LNCaP clone FGC (cell line): ENCODE results near the gene NAT10.

ENCODE experiments used
- DNase-seq: peaks from one replicate; pipeline ENCODE4 v3.0.0-alpha.2; 2011; ENCODE audit warnings: low read depth
- H3K4me3 ChIP-seq: 2 replicates; pipeline ENCODE4 v1.5.1; 2011; ENCODE audit warnings: mild to moderate bottlenecking, low read depth, low read length, control low read depth
- TF ChIP-seq, protein P1 (sequence below): IDR thresholded peaks from 2 replicates; pipeline ENCODE4 v1.5.1; 2012; ENCODE audit warnings: mild to moderate bottlenecking; ENCODE audit not compliant: control insufficient read depth, insufficient read depth; ENCODE audit errors: extremely low read depth

Gene NAT10

DNA sequence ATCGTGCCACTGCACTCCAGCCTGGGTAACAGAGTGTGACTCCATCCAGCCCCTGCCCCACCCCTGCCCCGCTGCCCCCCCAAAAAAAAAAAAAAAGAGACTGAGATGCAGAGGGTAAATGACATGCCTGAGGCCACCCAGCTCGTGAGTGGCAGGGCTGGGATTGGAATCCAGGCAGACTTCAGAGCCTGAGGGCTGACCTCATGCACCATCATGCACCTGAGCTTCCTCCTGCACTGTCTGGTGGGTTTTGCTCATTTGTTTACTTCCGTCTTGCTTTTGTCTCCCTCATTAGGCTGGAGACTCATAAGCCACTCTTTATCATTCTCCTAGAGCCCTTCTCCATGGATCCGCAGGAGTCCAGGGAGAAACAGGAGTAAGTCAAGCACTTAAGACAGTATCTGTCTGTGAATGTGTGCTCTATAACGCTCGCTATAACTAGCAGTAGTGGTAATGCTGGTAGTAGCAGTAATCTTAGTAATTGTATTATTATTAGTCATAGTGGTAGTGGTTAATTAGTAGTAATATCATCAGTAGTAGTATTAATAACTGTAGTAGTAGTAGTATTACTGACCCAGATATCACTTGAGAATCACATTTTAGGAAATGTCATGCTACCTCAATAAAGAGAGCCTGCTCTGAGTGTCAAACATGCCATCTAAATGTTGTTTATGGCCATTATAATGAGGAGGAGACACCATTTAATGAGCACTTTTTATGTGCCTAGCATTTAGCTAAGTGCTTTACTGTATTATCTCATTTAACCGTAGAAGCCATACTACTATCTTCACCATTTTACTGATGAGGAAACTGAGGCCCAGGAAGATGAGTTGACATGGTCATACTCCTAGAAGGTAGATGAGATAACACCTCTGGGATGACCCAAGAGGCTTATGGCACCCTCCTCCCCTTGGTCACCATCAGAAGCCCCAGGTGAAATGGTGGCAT, 85.0 kb downstream of the NAT10 start:
- no peak overlapping the region for H3K4me3 ChIP-seq

DNA sequence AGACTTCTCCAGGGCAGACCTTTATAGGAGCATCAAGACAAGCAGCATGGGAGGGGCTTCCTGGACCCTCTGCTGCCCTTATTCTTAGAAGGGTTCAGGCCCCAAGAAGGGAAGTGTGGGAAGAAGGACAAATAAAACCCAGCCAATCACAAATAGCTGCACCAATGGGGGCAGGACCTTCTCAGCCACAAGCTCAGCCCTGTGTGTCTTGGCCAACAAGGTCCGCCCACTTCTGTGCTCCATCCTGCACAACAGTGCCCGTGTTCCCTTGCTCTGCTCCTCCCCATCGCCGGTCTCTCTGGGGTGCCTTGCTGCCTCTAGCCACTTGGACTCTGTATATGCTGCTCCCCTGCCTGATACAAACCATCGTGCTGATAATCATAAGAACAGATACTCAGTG, 86.1 kb downstream of the NAT10 start:
- H3K4me3 ChIP-seq = no peak overlapping the region
- TF ChIP-seq, protein P1, sequence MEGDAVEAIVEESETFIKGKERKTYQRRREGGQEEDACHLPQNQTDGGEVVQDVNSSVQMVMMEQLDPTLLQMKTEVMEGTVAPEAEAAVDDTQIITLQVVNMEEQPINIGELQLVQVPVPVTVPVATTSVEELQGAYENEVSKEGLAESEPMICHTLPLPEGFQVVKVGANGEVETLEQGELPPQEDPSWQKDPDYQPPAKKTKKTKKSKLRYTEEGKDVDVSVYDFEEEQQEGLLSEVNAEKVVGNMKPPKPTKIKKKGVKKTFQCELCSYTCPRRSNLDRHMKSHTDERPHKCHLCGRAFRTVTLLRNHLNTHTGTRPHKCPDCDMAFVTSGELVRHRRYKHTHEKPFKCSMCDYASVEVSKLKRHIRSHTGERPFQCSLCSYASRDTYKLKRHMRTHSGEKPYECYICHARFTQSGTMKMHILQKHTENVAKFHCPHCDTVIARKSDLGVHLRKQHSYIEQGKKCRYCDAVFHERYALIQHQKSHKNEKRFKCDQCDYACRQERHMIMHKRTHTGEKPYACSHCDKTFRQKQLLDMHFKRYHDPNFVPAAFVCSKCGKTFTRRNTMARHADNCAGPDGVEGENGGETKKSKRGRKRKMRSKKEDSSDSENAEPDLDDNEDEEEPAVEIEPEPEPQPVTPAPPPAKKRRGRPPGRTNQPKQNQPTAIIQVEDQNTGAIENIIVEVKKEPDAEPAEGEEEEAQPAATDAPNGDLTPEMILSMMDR = no peak
- no peak for DNase-seq

More for the DNA sequence above, 85.0 kb downstream of the NAT10 start:
- TF ChIP-seq, protein P1 = no peak
- no peak for DNase-seq

DNA sequence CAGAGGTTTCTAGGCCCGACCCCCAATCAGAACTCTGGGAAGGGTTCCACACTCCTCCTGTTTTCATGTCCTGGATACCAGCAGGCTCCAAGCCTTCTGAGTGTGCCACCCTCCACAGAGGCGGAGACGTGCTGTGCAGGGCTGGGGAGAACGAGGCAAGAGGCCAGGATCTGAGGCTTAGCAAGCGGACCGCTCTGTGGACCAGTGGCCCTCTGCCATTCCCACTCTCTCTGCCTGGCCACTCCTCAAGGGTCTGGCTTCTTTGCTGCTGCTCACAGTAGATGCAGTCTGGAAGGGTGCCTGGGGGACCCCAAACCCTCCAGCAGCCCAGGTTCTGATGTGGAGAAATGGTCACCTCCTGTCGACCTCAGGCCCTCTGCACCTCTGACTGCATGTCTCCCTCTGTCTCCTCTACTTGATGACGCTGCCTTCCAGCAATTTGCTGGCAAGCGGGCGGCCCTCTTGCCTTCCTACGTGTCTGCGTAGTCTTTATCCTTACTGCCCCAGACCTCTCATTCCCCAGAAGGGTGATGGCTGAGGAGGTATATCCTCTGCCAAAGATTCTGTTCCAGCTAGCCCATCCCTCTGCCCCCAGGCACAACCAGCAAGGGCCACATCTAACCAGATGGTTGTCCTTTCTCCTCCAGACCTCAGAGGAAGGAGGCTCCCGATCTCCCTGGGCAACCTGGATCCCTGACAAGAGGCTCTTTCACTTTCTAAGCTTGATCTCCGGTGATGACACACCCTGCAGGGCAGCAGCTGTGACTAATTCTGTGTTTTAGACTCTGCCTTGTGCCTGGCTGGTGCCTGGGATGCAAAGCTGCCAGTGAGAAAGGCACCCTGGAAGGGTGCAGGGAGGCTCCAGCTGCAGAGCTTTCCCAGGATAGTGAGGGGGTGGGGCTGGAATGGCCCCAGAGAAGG, 87.3 kb downstream of the NAT10 start:
- TF ChIP-seq, protein P1 = no peak
- H3K4me3 ChIP-seq = no peak overlapping the region

DNA sequence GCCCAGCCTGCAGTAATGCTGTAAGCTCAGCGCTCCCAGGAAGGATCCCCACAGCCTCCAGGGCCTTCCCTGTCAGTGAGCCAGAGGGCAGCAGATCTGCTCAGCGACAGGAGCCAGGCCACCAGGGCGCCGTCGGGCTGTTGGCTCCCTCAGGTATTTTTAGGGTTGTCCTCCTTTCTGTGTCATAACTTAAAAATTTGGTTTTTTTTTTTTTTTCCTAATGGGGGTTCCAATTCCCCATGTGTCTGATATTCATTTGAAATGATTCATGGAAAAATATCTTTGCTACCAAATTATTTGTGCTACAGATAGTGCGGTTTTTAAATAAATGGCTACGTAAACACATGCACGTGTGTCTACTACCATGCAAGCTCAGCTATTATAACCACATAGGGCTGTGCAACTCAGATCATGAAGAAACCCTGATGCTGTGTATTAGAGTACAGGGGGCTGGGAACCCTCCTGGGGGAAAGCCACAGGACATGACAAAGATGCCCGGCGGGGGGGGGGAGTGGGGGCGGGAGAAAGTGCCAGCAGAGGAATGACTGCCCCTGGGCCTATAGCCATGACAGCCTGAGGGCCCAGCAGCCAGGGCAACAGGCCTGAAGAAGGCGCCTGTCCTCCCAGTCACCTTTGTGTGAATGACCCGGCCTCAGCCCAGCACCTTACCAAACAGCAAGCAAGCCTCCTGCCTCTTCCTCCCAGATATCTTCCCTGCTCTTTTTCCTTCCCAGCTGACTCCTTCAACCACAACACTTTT, 89.3 kb downstream of the NAT10 start:
- no peak overlapping the region for H3K4me3 ChIP-seq
- no peak for DNase-seq
- TF ChIP-seq, protein P1 = no peak

More for the DNA sequence above, 87.3 kb downstream of the NAT10 start:
- no peak for DNase-seq
